AG04450 (cell line): Measurements from ENCODE around the gene ACAP3. TPM values are rescaled to one million over a fixed set of nuclear protein-coding genes. Genes with fewer than 3 reads are reported as not detected.

Experiments used
- CTCF ChIA-PET: fragments of 300-600, 350-600 bp; formaldehyde crosslinking; extraction: SDS; loops from one replicate; lab custom pipeline; 2022; ENCODE audit warnings: antibody characterized with exemption, inconsistent platforms; lab: Charles Lee
- POLR2A ChIA-PET: fragments of 350-600 bp; formaldehyde crosslinking; extraction: SDS; loops from one replicate; lab custom pipeline; 2021; ENCODE audit warnings: antibody characterized with exemption, inconsistent platforms; lab: Yijun Ruan, JAX
- DNase-seq: peaks from one replicate; pipeline ENCODE4 v3.0.0-alpha.2; 2011; ENCODE audit warnings: low read depth, low spot score
- H3K27ac ChIP-seq: one replicate; pipeline ENCODE4 v1.5.1; 2012; ENCODE audit warnings: low read depth, low read length, control low read depth
- H3K27me3 ChIP-seq: one replicate; pipeline ENCODE4 v1.6.0; 2012; ENCODE audit warnings: low read length; ENCODE audit not compliant: control insufficient read depth, insufficient read depth
- H3K4me3 ChIP-seq: 2 replicates; pipeline ENCODE4 v1.5.1; 2011; ENCODE audit warnings: mild to moderate bottlenecking, low read depth, low read length, control low read depth
- H3K9me3 ChIP-seq: 2 replicates; pipeline ENCODE4 v1.5.1; 2012; ENCODE audit warnings: low read length; ENCODE audit not compliant: control insufficient read depth, insufficient read depth
- polyA plus RNA-seq: library from polyadenylated mRNA; depleted of rRNA; stranded (reverse); fragments of >200 nt; gene quantifications from 2 replicates; pipeline ENCODE4 v1.2.3, GENCODE V29; 2011
- TF ChIP-seq, protein P1 (sequence below): IDR thresholded peaks from 2 replicates; pipeline ENCODE4 v1.5.1; 2011; ENCODE audit warnings: low read depth, low read length, control low read depth, inconsistent platforms

Gene ACAP3
- polyA plus RNA-seq, 1 experiment, result 17.5 TPM

DNA sequence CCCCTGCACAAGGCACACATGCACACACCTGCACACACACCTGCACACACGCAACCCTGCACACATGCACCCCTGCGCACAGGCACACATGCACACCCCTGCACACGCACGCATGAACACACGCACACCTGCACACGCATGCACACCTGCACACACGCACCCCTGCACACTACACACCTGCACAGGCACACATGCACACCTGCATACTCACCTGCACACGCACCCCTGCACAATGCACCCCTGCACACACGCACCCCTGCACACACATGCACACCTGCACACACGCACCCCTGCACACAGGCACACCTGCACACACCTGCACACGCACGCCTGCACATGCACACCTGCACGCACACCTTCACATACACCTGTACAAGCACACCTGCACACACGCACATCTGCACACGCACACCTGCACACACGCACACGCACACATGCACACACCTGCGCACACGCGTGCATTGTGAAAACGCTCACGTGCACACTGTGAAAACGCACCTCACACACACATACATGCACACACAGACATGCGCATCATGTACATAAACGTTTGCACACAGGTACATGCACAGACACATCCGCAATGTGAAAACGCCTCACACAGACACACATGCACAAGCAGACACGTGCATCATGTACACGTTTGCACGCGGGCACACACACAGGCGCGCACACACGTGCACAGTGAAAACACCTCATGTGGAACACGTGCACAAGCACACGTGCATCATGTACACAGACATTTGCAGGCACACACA, 33.2 kb upstream of the ACAP3 start:
- no peak for DNase-seq
- CTCF ChIA-PET, result no interaction called here

DNA sequence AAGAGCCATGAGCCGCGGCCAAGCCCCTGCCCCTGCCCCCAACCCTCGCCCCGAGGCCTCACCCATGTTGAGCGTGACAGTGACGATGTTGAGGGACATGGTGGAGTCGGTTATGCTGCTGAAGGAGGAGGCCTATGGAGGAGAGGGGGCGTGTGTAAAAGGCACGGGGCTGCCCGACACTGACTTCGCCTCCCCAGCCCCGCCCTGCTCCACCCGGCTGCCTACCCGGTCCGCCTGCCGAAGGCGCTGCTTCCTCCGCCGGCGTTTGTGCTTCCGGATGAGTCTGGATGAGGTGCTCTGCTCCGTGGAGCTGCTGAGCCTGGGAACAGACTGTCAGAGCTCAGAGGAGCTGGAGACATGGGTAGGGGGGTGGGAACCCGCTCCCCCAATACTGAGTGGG, 32.5 kb upstream of the ACAP3 start:
- H3K27me3 ChIP-seq, result no peaks in the 10 kb centered on the region
- ChIA-PET POLR2A (interaction anchor here (1.1 kb wide), 1 partner anchor 10 kb away, joined by 3 read pairs; no protein-coding TSS in a partner anchor), CTCF (no interaction called here)
- no peak for DNase-seq
- no peak overlapping the region for H3K27ac ChIP-seq
- no peak overlapping the region for H3K4me3 ChIP-seq
- H3K9me3 ChIP-seq, result peaks cover 3% of the 10 kb centered on the region; the same call in 1 of the 2 replicates
- TF ChIP-seq, protein P1, sequence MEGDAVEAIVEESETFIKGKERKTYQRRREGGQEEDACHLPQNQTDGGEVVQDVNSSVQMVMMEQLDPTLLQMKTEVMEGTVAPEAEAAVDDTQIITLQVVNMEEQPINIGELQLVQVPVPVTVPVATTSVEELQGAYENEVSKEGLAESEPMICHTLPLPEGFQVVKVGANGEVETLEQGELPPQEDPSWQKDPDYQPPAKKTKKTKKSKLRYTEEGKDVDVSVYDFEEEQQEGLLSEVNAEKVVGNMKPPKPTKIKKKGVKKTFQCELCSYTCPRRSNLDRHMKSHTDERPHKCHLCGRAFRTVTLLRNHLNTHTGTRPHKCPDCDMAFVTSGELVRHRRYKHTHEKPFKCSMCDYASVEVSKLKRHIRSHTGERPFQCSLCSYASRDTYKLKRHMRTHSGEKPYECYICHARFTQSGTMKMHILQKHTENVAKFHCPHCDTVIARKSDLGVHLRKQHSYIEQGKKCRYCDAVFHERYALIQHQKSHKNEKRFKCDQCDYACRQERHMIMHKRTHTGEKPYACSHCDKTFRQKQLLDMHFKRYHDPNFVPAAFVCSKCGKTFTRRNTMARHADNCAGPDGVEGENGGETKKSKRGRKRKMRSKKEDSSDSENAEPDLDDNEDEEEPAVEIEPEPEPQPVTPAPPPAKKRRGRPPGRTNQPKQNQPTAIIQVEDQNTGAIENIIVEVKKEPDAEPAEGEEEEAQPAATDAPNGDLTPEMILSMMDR, result no peak

More for the DNA sequence above, 33.2 kb upstream of the ACAP3 start:
- TF ChIP-seq, protein P1, result no peak
- H3K27me3 ChIP-seq, result no peaks in the 10 kb centered on the region
- peaks cover 3% of the 10 kb centered on the region; the same call in 1 of the 2 replicates for H3K9me3 ChIP-seq
- no peak overlapping the region for H3K4me3 ChIP-seq
- H3K27ac ChIP-seq, result no peak overlapping the region
- POLR2A ChIA-PET, result no interaction called here

DNA sequence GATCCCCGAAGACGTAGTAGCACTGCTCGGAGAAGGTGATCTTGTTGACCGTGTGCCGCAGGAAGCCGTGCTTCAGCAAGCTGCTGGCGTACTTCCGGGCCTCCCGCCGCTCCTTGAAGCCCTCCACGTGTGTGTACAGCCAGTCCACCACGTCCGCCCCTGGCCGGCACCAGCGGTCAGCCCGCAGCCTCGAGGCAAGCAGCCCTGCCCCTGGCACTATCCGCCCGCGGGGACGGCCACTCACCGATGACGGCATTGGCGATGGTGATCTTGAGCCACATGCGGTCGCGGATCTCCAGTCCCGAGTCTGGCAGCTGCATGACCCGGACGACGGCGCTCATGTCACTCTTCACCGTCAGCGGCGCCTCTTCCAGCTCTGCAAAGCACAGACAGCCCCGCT, 30.5 kb upstream of the ACAP3 start:
- ChIA-PET POLR2A (no interaction called here), CTCF (no interaction called here)
- TF ChIP-seq, protein P1, result no peak
- Histone ChIP-seq H3K9me3 (peaks cover 3% of the 10 kb centered on the region; the same call in 1 of the 2 replicates), H3K4me3 (no peak overlapping the region), H3K27me3 (no peaks in the 10 kb centered on the region), H3K27ac (no peak overlapping the region)
- DNase-seq, result no peak

DNA sequence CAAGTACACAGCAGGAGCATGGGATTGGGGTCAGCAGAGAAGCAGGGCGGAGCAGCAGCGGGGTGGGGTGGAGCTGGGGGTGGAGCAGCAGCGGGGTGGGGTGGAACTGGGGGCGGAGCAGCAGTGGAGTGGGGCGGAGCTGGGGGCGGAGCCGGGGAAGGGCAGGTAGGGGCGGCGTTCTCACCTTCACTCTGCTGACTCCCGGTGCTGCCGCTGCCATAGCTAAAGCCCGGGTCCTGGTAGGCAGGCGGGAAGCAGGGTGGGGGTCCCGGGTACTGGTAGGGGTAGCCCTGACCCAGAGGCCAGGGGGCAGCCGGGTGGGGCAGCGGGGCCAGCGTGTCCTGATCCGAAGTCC, 30.0 kb upstream of the ACAP3 start:
- Histone ChIP-seq H3K27me3 (no peaks in the 10 kb centered on the region), H3K4me3 (no peak overlapping the region), H3K9me3 (peaks cover 3% of the 10 kb centered on the region; the same call in 1 of the 2 replicates), H3K27ac (no peak overlapping the region)
- no peak for DNase-seq
- ChIA-PET CTCF (no interaction called here), POLR2A (no interaction called here)
- TF ChIP-seq, protein P1, result no peak

DNA sequence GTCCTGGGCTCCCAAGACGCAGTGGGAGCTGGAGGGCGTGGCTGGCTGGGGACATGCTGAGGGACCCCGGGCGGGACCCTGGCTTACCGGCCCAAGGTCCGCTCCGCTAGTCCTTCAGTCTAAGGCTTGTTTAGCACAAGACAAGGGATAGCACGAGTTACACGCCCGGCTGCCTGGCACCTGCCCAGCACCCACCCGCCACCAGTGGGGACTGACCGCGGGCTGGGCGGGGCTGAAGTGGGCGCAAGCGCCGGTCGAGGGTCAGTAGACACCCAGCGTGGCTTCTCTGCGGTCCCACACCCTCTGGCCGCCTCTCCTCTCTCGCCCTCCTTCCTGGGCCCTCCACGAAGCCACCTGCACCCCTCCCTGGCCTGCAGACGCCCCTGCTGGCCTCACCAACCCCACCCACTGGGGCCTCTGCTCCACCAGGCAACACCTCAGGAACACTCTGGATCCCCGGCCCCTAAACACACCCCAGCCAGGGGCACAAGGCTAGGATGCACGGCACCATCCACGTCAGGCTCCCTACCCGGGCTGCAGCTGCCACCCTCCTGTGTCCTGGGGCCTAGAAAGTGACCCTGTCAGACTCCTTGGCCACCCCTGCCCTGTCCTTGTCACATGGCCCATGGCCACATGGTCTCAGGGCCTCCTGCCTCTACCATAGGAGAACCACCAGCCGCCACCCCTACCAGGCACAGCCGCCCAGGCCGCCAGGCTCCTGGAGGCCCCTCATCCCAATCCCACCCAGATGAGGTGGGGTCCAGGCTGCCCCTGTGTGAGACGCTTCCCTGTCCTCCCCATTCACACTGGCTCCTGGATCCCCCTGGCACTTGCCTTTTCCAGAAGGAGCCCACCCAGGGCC, 29.4 kb upstream of the ACAP3 start:
- peaks cover 3% of the 10 kb centered on the region; the same call in 1 of the 2 replicates for H3K9me3 ChIP-seq
- no peaks in the 10 kb centered on the region for H3K27me3 ChIP-seq
- no peak overlapping the region for H3K27ac ChIP-seq
- H3K4me3 ChIP-seq, result no peak overlapping the region
- CTCF ChIA-PET, result no interaction called here
- TF ChIP-seq, protein P1, result no peak
- no peak for DNase-seq
- POLR2A ChIA-PET, result no interaction called here
